SKM-1 treated with dmso at 0.1 percent for 144 hours (cell line): ENCODE results near the gene NCF1.
"Not testable (repeated sequence)": the region's sequence is repeated elsewhere in the genome, so short reads cannot be mapped to it uniquely, and the experiment has no call there.

Source experiments
- DNase-seq: peaks from one replicate; lab custom pipeline; 2025; ENCODE audit not compliant: unreplicated experiment; lab: John Stamatoyannopoulos, UW

NCF1 gene

GRCh38 chr7:74788369-74789150 is 14.7 kb downstream of the NCF1 start:
- DNase-seq: peak; percentile 63

DNA sequence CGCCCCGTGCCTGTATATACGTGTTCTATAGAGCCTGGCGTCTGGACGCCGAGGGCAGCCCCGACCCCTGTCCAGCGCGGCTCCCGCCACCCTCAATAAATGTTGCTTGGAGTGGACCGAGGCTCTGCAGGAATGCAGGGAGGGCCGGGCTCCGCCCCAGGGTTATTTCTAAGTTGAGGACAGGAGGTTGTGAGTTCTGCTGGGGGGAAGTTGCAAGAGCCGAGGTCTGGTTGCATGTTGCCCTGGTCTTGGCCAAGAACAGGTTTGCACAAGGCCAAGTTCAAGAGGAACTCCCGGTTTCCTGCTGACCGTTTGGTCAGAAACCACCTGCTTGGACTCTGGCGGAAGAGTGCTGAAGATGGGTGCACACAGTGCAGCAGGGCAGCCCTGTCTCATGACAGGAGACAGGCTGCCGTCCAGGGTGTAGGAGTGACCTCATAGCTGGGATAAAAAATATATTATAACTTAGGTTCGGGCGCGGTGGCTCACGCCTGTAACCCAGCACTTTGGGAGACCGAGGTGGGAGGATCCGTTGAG is 15.5 kb downstream of the NCF1 start:
- DNase-seq: not testable (repeated sequence)

- not testable (repeated sequence) for DNase-seq
These were observed 24.2 kb downstream of the NCF1 start for GRCh38 chr7:74797848-74798622.

DNA sequence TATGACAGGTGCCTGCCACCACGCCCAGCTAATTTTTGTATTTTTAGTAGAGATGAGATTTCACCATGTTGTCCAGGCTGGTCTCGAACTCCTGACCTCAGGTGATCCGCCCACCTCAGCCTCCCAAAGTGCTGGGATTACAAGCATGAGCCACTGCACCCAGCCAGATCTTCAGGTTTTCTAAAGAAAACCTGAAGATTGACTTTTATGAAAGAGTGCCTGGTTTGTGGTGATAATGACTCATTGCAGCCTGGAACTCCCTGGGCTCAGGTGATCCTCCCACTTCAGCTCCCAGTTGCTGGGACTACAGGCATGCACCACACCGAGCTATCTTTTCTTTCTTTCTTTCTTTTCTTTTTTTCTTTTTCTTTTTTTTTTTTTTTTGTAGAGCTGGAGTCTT is 24.8 kb downstream of the NCF1 start:
- DNase-seq: not testable (repeated sequence)

DNA sequence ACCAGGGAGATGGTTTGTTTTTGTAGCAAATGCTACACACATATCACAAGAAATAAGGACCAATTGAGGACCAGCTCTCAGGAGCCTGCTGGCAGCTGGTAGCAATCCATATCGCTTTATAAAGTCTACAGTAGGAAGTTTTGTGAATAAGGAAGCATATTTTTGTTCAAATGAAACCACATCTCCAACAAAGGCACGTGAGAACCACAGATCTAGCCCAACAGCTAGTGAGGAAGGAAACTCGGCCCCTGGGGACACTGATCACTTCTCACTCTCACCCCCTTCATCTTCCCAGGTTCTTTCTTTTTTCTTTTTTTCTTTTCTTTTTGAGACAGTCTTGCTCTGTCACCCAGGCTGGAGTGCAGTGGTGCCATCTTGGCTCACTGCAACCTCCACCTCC is 42.1 kb downstream of the NCF1 start:
- not testable (repeated sequence) for DNase-seq

DNA sequence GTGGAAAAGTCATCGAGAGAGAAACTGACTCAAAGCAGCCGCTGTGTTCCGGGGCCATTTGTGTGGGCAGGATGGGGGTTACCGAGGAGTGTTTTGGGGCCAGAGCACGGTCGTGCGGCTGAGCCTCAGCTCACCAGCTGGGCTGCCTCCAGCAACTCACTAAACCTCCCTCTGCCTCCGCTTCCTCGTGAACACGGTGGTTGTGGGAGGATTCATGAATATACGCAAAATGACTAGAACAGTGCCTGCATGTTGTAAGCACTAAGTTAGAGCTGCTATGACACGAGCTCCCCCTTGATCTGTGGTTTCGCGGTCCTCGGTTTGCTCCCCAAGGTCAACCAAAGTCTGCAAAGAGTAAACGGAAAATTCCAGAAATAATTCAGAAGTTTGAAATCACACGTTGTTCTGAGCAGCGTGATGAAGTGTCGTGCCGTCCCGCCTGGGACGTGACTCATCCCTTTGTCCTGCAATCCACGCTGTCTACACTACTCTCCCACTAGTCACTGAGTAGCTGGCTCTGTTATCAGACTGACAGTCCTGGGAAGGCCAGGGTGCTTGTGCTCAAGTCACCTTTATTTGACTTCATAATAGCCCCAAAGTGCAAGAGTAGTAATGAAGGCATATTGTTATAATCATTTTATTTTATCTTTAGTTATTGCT is 46.5 kb downstream of the NCF1 start:
- not testable (repeated sequence) for DNase-seq

DNA sequence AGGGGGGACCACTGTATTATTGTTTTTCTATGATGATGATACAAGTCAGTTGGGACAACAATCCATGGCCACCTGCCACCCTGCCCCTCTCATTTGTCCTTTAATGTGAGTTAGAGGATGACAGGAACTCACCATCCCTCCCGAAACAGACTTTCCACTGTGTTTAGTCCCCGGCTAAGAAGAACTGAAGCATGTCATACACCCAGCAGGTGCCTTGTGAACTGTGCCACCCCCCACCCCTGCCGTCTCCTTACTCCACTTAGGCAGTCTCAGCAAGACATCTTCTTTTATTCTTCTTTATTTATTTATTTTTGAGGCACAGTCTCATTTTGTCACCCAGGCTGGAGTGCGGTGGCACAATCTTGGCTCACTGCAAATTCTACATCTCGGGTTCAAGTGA is 47.4 kb downstream of the NCF1 start:
- not testable (repeated sequence) for DNase-seq

DNA sequence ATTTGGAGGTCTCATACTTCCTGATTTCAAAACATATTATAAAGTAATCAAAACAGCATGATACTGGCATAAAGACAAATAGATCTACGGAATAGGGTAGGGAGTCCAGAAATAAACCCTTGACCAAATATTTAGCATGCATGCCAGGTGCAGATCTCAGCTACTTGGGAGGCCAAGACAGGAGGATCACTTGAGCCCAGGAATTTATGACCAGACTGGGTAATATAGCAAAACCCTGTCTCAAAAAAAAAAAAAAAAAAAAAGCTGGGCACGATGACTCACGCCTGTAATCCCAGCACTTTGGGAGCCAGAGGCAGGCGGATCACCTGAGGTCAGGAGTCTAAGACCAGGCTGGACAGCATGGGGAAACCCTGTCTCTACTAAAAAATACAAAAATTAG is 56.1 kb downstream of the NCF1 start:
- DNase-seq: not testable (repeated sequence)

- not testable (repeated sequence) for DNase-seq
These were observed 56.6 kb downstream of the NCF1 start for GRCh38 chr7:74830411-74830810.
